OCI-LY1 (cell line): ENCODE data around the gene NTNG1.

Experiments
- CTCF ChIP-seq: fragments of 200-600 bp; sonication (generic), shearing (Covaris generic); IDR thresholded peaks from 2 replicates; pipeline ENCODE4 v1.5.1; 2017; ENCODE audit warnings: mild to moderate bottlenecking, antibody characterized with exemption, low read length, moderate library complexity, mixed read lengths
- EZH2 ChIP-seq: fragments of 200-600 bp; sonication (generic), shearing (Covaris generic); IDR thresholded peaks from 2 replicates; pipeline ENCODE4 v1.8.0; 2017; ENCODE audit warnings: borderline replicate concordance, mixed run types, mild to moderate bottlenecking, antibody characterized with exemption, low read length, moderate library complexity, mixed read lengths

GRCh38 chr1:107124694-107125093, 16.1 kb upstream of the NTNG1 start:
- TF ChIP-seq CTCF (no peak), EZH2 (no peak)
